HG03045 (cell line): ENCODE measurements around the gene ANP32A.

ENCODE experiments used
- ATAC-seq: cut with Tn5 transposase; IDR thresholded peaks from one replicate; pipeline ENCODE4 v1.9.1; 2021; ENCODE audit warnings: mild to moderate bottlenecking, moderate library complexity; ENCODE audit not compliant: unreplicated experiment

The ANP32A gene

DNA sequence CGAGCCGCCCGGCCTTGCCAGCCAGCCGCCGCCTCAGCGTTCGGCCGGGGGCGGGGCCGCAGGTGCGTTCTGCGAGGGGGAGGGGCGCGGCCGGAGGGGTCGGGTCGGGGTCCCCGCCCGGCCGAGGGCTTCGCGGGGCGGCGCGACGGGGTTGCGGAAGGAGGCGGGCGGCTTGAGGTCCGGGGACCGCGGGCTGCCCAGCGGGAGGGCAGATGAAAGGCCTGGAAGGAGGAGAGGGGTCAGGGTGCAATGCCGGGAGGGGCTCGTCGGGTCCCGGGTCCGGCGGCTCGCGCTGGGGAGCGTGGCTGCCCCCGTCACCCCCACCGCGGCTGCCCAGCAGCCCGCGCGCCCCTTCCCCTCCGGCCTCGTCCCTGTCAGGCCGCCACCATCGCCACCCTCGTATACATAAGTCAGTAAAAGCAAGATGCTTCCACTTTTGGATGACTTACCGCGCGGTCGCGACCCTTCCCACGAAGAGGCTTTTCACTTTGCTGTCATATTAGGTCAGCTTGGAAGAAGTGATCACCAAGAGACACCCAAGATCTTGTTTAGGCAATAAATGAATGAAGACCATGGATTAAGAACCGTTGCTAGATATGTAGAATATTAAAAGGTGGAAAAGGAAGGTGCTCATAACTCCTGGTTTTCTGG lies 620 bp upstream of the ANP32A start:
- peak; percentile 13 for ATAC-seq

DNA sequence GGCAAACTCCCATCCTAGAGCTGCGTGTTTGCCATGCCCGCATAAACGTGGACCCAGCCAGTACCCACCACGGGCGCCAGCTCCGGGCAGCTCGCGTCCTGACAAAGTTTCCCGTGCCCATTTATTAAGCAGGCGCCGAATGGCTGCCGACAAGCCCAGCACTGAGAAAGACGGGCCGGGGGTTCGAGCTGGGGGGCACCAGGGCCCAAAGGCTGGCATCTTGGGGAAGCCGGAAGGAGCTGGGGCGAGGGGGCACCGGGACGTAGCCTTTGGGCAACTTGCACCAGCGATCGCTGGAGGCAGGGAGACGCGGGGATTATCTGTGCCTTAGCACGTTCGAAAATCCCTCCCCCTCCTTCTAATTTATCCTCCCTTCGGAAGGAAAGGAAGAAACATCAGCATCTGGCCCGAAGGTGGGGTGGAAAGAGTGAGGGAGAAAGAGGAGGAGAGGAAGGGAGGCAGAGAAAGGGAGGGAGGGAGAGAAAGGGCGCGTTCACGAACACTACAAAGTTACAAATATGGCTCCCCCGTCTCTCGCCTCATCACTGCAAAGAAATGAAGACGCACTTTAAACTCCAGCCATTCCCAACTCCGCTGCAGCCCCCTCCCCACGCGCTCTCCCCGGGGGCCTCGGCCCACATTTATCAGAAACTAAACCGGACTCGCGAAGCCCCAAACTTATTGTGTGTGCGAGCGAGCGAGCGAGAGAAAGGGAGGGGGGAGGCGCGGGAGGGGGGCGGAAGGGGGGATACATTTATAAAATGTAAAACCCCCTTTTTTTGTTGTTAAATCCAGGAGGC lies 1.0 kb downstream of the ANP32A start:
- no peak for ATAC-seq

DNA sequence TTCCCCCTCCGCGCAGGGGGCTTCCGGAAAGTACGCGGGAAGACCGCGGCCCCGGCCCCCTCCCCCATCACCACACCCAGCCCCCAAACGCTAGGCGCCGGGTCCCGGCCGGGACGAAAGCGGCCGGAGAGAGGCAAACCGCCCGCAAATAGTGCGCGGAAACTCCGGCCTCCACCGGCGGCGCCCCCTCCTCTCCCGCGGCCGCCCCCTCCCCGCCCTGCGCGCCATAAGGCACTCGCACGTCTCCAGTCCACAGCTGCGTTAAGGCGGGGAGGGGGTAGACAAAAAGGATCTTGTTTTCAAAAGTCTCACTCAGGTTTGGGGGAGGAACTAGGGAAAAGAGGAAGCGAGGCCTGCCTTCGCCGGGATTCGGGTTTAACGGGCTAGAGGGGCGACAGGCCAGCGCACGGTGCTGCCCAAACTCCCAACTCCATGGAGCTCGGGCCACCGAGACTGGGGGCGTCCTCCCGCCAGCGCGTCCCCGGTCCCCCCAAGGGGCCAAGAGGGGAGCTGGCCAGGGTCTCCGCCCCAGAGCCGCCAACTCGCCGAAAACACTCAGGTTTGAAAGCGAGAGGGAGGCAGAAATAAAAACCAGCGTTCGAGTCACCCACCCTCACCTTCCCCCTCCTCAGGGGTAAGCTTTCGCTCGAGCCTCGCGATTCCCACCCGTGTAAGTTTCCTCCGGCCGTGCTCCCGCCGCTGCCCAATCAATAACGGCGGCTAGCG lies 1.8 kb downstream of the ANP32A start:
- no peak for ATAC-seq

DNA sequence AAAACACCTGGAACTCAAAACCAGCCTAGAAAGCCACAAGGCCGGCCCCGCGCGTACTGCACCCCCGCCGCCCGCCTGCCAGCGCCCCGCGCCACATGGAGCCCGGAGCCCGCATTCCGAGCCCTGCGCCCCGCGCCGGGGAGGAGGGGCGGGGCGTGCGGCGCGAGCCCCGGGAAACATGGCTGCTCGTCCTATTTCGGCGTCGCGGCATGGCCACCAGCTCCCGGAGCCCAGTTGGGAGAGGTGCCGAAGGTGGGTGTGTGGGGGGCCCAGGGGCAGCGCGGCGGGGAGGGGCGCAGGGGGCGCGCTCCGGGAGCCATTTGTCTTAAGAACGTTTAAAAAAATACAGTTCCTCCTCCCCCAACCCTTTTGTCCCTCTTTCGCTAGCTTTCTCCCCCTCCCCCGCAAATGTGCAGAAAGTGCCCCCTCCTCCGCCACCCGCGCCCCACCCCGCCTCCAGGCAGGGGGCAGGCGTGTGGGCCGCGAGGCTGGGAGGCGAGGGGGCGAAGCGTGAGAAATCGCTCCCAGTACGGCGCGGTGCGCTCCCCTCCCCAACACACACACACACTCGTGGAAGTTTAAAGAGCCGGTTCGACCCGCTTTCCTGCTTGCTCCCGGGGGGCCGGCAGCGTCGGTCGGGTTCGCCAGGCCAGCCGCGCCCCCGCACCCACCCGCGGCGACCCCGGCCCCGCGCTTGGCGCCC lies 2.5 kb downstream of the ANP32A start:
- ATAC-seq: no peak

DNA sequence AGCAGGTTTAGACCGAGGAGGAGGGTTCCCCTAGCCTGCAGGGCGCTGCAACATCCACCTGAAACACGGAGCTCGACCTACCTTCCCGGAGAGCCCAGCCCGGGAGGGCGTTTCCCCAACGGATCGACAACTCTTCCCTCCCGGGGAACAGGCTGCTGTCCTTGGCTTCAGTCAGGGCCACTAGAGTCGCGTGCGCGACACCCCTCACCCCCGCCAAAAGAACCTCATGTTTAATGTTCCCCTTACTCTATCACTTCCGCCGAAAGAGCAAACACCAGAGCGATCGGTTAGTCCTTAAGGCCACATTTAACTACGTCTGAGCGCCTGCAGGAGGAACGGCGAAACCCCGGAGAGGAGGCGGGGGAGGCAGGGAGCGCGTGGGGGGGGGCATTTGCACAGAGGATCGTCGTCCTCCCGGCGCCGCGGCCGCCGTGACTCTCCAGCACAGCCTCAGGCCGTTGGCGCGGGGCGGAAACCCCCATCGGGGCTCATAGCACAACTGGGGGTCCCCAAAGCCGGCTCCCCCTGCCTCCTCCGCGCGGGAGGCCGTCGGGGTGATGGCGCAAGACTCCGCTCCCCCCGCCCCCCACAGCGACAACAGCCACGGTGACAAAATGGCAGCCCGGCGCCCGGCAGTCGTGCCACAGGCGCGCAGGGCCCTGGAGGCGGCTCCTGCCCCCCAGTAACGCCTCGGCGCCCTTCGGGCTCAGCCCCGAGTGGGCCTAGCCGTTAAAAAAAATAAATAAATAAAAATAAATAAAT lies 3.2 kb downstream of the ANP32A start:
- peak; percentile 28 for ATAC-seq

DNA sequence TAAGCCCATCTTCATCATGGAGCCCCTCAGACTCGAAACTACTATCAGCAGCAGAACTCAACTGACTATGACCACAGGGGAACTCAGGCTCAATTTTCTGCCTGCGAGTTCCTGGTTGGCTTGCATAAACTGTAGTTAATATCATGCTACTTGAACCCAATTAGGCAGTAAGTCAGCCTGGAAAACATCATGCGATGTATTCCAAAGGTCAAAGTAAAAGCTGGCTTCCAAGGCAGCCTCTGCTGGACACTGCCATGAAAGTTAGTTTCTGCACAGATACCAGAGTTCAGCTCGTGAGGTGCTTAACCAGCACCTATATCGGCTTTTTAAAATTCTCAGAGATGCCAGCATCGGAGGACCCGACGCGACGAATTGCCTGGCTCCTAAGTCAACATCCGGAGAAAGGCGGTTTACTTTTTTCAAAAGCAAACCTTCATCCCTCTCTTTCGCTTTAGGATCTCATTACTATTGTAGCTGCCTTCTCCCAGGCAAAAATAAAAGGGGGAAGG lies 3.8 kb downstream of the ANP32A start:
- no peak for ATAC-seq

DNA sequence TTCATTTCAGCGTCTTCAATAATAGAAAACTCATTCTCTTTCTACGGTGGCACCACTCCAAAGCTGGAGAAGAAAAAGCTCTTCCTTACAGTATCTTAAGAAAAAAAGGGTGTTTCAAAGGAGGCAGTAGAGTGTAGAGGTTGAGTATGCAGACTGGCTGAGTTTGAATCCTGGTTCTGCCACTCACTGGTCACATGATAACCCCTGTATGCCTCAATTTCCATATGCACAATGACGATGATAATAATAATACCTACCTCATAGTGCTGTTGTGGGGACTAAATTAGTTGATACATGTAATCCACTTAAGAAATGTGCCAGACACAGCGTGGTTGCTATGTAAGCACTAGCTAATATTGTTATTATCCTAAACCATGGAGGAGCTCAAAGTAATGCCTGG lies 4.5 kb downstream of the ANP32A start:
- no peak for ATAC-seq

DNA sequence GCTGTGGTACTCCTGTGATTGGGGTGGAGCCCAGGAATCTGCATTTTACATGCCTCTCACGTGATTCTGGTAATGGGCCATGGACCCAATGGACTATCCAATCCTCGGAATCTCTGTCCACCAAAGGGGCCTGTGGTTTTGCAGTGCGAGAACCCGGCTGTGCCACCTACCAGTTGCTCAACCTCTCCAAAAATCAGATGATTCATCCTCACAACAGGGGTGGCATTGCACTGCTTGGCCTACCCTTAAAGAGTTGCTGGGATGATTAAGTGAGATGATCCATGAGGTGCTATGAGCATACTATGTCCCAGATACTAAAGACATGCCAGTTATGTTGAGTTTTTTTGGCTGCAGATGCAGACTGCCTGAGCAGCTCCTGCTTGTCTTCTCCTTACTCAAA lies 5.1 kb downstream of the ANP32A start:
- ATAC-seq: no peak

DNA sequence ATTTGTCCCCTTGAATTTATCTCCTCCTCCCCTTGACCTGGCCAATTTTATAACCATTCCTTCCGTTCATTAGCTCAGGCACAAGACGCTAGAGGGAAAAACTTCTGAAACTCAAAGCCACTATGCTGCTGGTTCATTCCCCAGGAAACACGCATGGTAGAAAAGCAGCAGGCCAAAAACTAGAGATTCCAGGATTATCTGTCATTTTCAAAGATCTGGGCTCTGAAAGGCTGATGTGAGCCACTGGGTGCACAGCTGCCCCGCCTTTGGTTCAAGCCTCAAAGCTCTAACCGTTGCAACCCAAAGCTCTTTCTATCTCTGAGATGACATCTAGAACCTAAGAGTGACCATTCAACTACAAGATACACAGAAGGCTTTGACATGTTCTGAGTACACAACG lies 6.1 kb downstream of the ANP32A start:
- no peak for ATAC-seq

DNA sequence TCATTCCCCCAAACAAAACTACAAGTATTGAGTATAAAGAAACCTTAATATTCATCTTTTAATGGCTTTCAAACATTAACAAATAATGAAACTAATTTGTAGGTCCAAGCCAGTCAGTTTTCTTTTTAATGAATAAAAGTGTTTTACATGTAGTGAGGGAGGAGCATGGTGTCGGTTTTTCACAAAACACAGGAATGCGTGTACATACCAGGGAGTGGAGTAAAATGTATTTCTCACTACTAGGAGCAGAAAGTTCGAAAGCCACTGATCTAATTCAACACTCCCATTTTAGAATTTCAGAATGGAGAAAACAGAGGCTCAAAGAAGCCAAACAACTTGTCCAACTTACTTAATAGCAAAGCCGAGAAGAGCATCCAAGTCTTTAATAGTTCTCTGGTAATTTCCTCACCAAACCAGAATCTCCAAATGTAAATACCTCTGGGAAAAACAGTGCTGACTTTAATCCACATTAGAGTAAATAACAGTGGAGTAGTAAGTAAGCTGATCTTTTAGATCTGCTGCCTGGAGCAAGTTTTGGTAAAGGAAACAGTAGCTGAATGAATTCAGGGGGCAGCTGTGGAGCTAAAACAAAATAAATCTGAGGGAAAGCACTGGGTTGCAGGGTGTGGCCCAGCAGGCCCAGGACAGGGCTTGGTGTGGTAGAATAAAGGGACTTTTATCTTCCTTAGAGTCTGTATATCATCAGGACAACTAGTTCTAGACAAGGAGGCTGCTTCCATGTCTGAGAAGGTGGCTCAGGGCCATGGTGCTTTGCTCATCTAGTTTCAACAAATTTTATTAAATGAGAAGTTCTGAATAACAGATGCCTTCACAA lies 7.9 kb downstream of the ANP32A start:
- no peak for ATAC-seq

DNA sequence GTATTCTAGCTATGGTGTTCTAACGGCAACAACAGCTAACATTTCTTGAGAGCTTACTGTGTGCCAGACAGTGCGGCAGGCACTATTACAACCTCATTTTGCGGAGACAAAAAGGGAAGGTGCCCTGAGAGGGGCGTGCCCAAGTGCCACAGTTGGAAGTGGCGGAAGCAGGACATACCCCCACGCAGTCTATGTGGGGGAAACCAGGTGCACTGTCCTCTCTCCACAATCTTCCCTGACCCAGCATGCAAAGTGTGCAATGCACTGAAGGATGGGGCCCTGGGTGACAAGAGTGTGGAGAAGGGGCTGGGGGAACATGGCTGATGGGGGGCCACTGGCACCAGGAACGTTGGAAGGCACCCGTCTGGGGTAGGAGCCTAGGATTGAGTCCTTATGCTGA lies 8.6 kb downstream of the ANP32A start:
- ATAC-seq: no peak

DNA sequence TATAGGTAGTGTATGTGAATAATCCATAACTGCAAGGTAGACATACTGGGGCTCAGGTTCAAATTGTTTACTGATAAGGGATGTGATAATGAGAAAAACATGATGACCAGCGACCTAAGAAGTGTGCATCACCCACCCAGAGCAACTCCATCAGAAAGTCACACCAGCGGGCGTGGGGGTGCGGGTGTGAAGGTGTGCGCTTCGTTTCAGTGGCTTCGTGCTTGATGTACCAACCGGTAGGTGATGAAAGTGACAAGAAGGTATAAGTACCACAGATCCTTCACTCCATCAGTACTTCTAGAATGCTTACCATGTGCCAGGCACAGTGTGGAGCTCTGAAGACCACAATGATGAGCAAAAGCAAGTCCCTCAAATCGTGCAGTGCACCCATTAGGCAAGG lies 11.2 kb downstream of the ANP32A start:
- ATAC-seq: no peak

DNA sequence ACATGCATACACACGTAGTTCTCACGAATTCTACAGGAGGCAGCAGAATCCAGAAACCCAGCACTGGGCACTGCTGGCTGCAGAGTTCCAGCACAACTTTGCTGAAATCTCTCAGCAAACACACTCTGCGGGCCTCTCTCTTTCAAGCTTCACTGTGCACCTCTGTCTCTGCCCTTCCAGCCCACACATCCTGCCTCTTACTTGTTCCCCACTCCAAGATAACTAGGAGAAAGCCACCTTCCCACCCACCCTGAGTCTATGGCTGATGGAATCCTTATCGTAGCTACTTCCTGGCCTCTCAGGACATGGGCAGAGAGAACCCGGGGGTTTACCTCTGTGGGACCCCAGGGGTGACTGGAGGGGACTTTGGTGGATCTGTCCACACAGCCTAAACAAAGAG lies 11.9 kb downstream of the ANP32A start:
- no peak for ATAC-seq

DNA sequence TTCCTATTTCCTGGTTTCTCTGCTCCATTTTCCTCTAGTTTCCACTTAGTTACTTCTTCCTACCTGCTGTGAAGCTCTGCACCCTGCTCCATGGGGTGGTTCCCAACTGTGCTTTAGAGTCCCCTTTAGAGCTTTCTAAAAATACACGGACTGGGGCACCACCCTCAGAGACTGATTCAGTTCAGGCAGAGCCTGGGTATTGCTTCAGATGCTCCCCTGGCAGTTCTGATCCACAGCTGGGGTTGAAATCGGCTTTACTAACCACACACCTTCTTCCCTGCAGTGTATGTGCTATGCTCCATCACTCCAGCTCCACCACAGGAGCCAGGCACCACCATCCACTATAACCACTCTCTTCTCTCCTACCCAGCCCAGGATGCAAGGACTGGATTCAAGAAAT lies 12.6 kb downstream of the ANP32A start:
- ATAC-seq: no peak

DNA sequence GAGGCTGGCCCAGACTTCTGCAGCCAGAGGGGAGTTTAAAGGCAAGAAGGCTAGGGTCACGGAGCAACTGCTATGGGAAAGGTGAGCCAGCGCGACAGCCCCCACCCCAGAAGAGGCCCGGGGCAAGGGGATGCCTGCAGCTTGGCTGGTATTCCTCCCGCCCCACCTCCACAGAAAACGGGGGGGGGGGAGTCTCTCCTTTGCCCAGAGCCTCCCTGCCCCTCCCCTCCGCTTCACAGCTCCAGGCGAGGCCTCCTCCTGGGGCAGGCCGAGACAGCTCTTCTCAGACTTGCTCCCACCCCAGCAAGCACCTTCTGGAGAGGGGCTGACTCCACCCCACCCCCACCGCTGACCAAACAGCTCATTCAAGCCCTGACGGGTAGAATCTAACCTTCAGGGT lies 13.4 kb downstream of the ANP32A start:
- no peak for ATAC-seq

DNA sequence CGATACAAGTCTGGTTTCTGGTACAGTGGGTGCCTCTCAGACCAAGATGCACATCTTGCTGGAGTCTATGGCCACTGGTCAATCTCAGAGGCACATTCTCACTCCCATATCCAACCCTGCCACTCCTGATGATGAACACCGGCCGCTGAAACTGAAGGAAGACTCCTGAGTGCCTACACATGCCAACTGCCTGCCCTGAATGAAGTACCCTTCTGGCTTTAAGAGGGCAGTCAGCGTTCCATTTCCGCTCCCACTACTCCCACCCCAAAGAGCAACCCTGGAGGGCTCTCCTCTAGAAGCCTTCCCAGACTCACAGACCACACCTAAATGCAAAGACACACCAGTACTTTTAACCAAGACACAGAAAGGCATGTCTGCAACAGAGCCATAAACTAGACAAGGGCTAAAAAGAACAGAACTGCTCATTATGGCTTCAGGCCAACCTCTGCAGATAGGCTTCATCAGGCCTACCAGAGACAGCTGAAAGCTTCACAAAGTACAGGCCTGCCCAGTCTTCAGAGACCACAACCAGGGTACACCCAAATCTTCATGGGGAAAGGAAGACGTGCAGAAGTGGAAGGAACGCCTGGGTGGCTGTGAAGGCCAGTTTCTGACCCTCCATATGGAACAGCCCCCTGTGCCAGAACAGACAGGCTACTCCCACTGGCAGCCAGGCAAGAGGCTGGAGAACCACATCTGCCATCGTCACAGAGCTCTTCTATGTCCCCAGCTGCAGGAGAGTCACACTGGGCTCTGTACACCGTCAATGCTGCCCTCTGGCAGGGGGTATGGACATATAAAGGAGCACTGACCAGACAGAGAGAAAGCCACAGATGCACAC lies 14.3 kb downstream of the ANP32A start:
- no peak for ATAC-seq

DNA sequence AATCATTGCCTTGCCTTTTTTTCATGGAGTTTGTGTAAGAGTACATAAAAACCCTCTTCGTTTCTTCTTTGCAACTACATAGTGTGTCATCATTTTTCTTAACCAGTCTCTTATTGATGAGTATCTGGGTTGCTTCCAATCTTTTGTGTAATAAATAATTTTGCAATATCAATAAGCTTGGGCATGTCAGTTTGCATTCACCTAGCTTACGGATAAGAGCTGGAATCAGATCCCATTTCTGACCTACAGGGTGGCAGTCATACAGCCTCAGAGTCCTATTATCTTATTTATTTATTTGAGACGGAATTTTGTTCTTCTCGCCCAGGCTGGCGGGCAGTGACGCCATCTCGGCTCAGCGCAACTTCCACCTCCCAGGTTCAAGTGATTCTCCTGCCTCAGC lies 18.3 kb downstream of the ANP32A start:
- no peak for ATAC-seq

DNA sequence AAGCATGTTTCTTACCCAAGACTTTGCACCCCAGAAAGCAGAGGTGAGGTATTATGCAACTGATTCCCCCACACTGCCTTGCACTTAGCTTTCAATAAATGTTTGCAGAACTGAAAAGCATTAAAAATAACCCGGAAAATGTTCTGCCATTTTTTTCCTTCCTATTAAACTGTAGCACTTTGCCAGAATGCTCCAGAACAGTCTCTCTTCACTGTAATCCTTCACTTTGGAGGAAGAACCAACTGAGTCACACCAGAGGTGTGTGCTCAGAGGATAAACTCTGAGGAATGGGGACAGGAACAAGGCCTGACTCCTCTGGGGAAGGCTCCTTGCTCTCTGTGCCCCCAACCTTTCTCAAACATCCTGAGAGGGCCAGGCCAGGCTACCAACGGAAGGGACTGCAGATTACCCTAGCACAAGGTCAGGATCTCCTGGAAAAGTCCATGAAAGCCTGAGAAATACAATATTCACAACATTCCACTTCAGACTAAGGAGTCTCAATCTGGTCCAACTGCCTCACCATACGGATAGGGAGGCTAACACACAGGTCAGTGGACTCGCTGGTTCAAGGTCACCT lies 19.0 kb downstream of the ANP32A start:
- no peak for ATAC-seq
